SK-N-SH (cell line): ENCODE results near the gene DENND1C. TPM values are rescaled to one million over a fixed set of nuclear protein-coding genes. Genes with fewer than 3 reads are reported as not detected.

Source experiments
- CTCF ChIA-PET: fragments of 300-600, 350-600 bp; formaldehyde crosslinking; extraction: SDS; loops from one replicate; lab custom pipeline; 2021; lab: Yijun Ruan, JAX
- POLR2A ChIA-PET: fragments of 350-600 bp; sonication (Branson Sonifier 250); formaldehyde crosslinking; extraction: SDS; loops from one replicate; lab custom pipeline; 2020; ENCODE audit warnings: antibody characterized with exemption, inconsistent platforms; lab: Yijun Ruan, JAX
- DNase-seq: peaks from one replicate; pipeline ENCODE4 v3.0.0; 2012
- H2AFZ ChIP-seq: fragments of 200-600 bp; sonication (generic); 2 replicates; pipeline ENCODE4 v1.8.1; 2016; ENCODE audit warnings: antibody characterized with exemption, mild to moderate bottlenecking, low read depth
- H3F3A ChIP-seq: fragments of 200-600 bp; sonication (generic); replicated peaks from 2 replicates; pipeline ENCODE3; 2016; ENCODE audit warnings: antibody characterized with exemption, mild to moderate bottlenecking; ENCODE audit not compliant: insufficient read depth
- H3K27ac ChIP-seq, 2 experiments: fragments of 200-500 bp in 1 of 2; fragments of 200-600 bp in 1 of 2; sonication (Bioruptor generic) in 1 of 2; sonication (generic), shearing (Covaris generic) in 1 of 2; 2 replicates each; pipeline versions ENCODE4 v1.5.1 to v1.6.1; 2014 to 2016; ENCODE audit warnings: low read depth in 2 of 2, inconsistent platforms in 1 of 2, low read length in 1 of 2, mild to moderate bottlenecking in 1 of 2, mixed read lengths in 1 of 2
- H3K27me3 ChIP-seq: fragments of 200-600 bp; sonication (generic), shearing (Covaris generic); 2 replicates; pipeline ENCODE4 v1.6.1; 2016; ENCODE audit warnings: mixed run types; ENCODE audit not compliant: insufficient read depth
- H3K36me3 ChIP-seq, 2 experiments: fragments of 200-500 bp in 1 of 2; fragments of 200-600 bp in 1 of 2; sonication (Bioruptor generic) in 1 of 2; sonication (generic) in 1 of 2; replicated peaks in 1 of 2; 2 replicates each; pipeline versions ENCODE3 to v1.5.1; 2014 to 2016; ENCODE audit warnings: low read length in 1 of 2, mild to moderate bottlenecking in 1 of 2; ENCODE audit not compliant: insufficient read depth in 2 of 2, control insufficient read depth in 1 of 2
- H3K4me1 ChIP-seq, 2 experiments: fragments of 200-500 bp in 1 of 2; fragments of 200-600 bp in 1 of 2; sonication (Bioruptor generic) in 1 of 2; sonication (generic), shearing (Covaris generic) in 1 of 2; 2 replicates each; pipeline versions ENCODE4 v1.5.1 to v1.6.1; 2014 to 2016; ENCODE audit warnings: low read depth in 1 of 2, low read length in 1 of 2, mixed run types in 1 of 2; ENCODE audit not compliant: insufficient read depth in 2 of 2, control insufficient read depth in 1 of 2
- H3K4me2 ChIP-seq: fragments of 200-600 bp; sonication (generic), shearing (Covaris generic); 2 replicates; pipeline ENCODE4 v1.6.1; 2017; ENCODE audit warnings: mixed run types
- H3K4me3 ChIP-seq, 2 experiments: fragments of 200-500 bp in 1 of 2; fragments of 200-600 bp in 1 of 2; sonication (Bioruptor generic) in 1 of 2; sonication (generic), shearing (Covaris generic) in 1 of 2; 2 replicates each; pipeline versions ENCODE4 v1.5.1 to v1.8.1; 2014 to 2016; ENCODE audit warnings: low read depth in 2 of 2, inconsistent platforms in 1 of 2, low read length in 1 of 2, mild to moderate bottlenecking in 1 of 2, mixed read lengths in 1 of 2, moderate library complexity in 1 of 2
- H3K79me2 ChIP-seq: fragments of 200-600 bp; sonication (generic); 2 replicates; pipeline ENCODE4 v1.8.1; 2017; ENCODE audit warnings: mild to moderate bottlenecking; ENCODE audit not compliant: insufficient read depth
- H3K9ac ChIP-seq: fragments of 200-600 bp; sonication (generic); 2 replicates; pipeline ENCODE4 v1.6.1; 2017; ENCODE audit warnings: mixed run types
- H3K9me2 ChIP-seq: fragments of 200-600 bp; sonication (generic); 2 replicates; pipeline ENCODE4 v1.6.1; 2017; ENCODE audit warnings: mixed run types
- H3K9me3 ChIP-seq: fragments of 200-600 bp; sonication (generic); 2 replicates; pipeline ENCODE4 v1.6.1; 2017; ENCODE audit warnings: mixed run types, mild to moderate bottlenecking, moderate library complexity
- H4K20me1 ChIP-seq: fragments of 200-600 bp; sonication (generic); 2 replicates; pipeline ENCODE4 v1.6.1; 2017; ENCODE audit warnings: mild to moderate bottlenecking, mixed run types; ENCODE audit not compliant: insufficient read depth
- EZH2phosphoT487 ChIP-seq: fragments of 200-600 bp; sonication (generic); IDR thresholded peaks from 2 replicates; pipeline ENCODE4 v1.6.1; 2017; ENCODE audit warnings: low read depth, mixed run types, mild to moderate bottlenecking, antibody characterized with exemption, moderate library complexity, borderline replicate concordance
- FOSL2 ChIP-seq: IDR thresholded peaks from 2 replicates; pipeline ENCODE4 v1.4.0; 2012; ENCODE audit warnings: low read depth, mild to moderate bottlenecking, moderate library complexity, borderline replicate concordance
- MXI1 ChIP-seq: IDR thresholded peaks from 2 replicates; pipeline ENCODE4 v1.6.1; 2012; ENCODE audit warnings: mild to moderate bottlenecking, low read depth, low read length, improper control_type of control experiment
- NRF1 ChIP-seq: IDR thresholded peaks from 2 replicates; pipeline ENCODE4 v1.6.1; 2012; ENCODE audit warnings: low read depth, mild to moderate bottlenecking, low read length
- POLR2AphosphoS5 ChIP-seq: IDR thresholded peaks from 2 replicates; pipeline ENCODE4 v1.6.1; 2012; ENCODE audit warnings: low read depth, low read length
- RCOR1 ChIP-seq: fragments of 150-350 bp; IDR thresholded peaks from 2 replicates; pipeline ENCODE4 v1.6.1; 2017; ENCODE audit warnings: antibody characterized with exemption, low read length
- RXRA ChIP-seq: IDR thresholded peaks from 2 replicates; pipeline ENCODE4 v1.4.0; 2012; ENCODE audit warnings: low read depth, mild to moderate bottlenecking, borderline replicate concordance
- SIN3A ChIP-seq: IDR thresholded peaks from 2 replicates; pipeline ENCODE4 v1.6.1; 2012; ENCODE audit warnings: low read depth, mild to moderate bottlenecking, low read length, moderate library complexity, borderline replicate concordance
- TCF12 ChIP-seq: IDR thresholded peaks from 2 replicates; pipeline ENCODE4 v1.4.0; 2012
- WGBS: methylation state at CpG from one replicate; pipeline ENCODE4 v1.1.6; 2017; ENCODE audit warnings: low lambda C conversion rate; 5-methylcytosine and 5-hydroxymethylcytosine counted together
- polyA plus RNA-seq, 3 experiments: library from polyadenylated mRNA; depleted of rRNA; stranded (reverse); fragments of >200 nt; gene quantifications; 2 replicates each; pipeline ENCODE4 v1.2.3, GENCODE V29; 2012
- TF ChIP-seq, protein P1 (sequence below): fragments of 150-350 bp; IDR thresholded peaks from 2 replicates; pipeline ENCODE4 v1.6.1; 2016; ENCODE audit warnings: mild to moderate bottlenecking, low read depth, low read length
- TF ChIP-seq, protein P2 (sequence below): fragments of 150-350 bp; IDR thresholded peaks from 2 replicates; pipeline ENCODE4 v1.6.1; 2017; ENCODE audit warnings: antibody characterized with exemption, low read length, low read depth, borderline replicate concordance

Gene DENND1C
- polyA plus RNA-seq, 1 of the 3 experiments (the other 2 are of a cell fraction) = 0.05 TPM

DNA sequence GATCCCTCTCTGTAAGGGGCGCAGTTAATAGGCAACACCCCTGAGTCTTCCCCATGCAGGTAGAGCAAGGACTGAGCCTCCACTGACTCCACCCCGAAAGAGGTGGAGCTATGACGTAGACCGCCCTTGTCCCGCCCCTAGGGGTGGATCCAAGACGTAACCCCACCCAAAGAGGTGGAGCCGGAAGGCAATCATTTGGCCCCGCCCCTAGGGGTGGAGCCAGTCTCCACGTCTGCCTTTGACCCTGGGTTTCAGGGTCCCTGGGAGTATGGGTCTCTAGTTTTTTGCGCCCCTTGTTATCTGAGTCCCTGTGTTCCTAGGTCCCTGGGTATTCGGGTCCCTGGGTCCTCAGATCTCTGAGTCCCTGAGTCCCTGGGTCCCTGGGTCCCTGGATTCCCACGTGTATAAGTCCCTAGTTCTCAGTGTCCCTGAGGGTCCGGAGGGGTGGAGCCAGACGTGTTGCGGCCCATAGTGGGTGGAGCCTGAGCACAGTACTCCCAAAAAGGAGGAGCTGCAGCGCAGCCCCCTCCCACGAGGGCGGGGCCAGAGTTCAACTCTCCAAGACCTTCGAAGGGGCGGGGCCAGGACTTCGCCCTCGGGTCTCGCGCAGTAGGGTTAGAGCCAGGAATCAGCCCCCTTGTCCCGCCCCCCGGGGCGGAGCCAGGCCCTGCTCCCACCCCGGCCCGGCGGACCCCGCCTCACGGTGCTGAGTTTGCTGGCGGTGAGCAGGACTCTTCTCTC, 5.3 kb downstream of the DENND1C start:
- Histone ChIP-seq H3K9me3 (no peaks in the 10 kb centered on the region), H3K9ac (no peak overlapping the region), H3K79me2 (no peaks in the 10 kb centered on the region), H3F3A (no peaks in the 10 kb centered on the region), H3K4me3 (peak overlapping the region; percentile 37 to 39; a peak in 3 of 4 replicates), H3K9me2 (no peaks in the 10 kb centered on the region), H3K4me2 (peak overlapping the region; percentile 68), H3K27ac (peak overlapping the region in 1 of 2 experiments; percentile 7; a peak in 1 of 4 replicates), H3K4me1 (peaks cover 0 to 14% of the 10 kb centered on the region in 2 experiments; a peak in 1 of 4 replicates), H2AFZ (no peak overlapping the region), H3K36me3 (no peaks in the 10 kb centered on the region), H4K20me1 (no peaks in the 10 kb centered on the region), H3K27me3 (peaks cover 28% of the 10 kb centered on the region)
- 2% methylated on average over 21 of the region's 33 CpGs for WGBS
- ChIA-PET CTCF (interaction anchor here (0.6 to 0.9 kb wide), 2 partner anchors 17 to 83 kb away, joined by 3 read pairs; partner anchors contain the start of gene SLC25A23), POLR2A (no interaction called here)
- no peak for TF ChIP-seq RXRA
- TF ChIP-seq FOSL2 = no peak
- TF ChIP-seq SIN3A = no peak
- TF ChIP-seq, protein P1, sequence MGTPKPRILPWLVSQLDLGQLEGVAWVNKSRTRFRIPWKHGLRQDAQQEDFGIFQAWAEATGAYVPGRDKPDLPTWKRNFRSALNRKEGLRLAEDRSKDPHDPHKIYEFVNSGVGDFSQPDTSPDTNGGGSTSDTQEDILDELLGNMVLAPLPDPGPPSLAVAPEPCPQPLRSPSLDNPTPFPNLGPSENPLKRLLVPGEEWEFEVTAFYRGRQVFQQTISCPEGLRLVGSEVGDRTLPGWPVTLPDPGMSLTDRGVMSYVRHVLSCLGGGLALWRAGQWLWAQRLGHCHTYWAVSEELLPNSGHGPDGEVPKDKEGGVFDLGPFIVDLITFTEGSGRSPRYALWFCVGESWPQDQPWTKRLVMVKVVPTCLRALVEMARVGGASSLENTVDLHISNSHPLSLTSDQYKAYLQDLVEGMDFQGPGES = no peak
- TF ChIP-seq NRF1 = peak; percentile 18; the same call in 1 of the 2 replicates
- TF ChIP-seq RCOR1 = no peak
- TF ChIP-seq EZH2phosphoT487 = no peak
- peak; percentile 66 for TF ChIP-seq MXI1
- peak; percentile 96 for DNase-seq

DNA sequence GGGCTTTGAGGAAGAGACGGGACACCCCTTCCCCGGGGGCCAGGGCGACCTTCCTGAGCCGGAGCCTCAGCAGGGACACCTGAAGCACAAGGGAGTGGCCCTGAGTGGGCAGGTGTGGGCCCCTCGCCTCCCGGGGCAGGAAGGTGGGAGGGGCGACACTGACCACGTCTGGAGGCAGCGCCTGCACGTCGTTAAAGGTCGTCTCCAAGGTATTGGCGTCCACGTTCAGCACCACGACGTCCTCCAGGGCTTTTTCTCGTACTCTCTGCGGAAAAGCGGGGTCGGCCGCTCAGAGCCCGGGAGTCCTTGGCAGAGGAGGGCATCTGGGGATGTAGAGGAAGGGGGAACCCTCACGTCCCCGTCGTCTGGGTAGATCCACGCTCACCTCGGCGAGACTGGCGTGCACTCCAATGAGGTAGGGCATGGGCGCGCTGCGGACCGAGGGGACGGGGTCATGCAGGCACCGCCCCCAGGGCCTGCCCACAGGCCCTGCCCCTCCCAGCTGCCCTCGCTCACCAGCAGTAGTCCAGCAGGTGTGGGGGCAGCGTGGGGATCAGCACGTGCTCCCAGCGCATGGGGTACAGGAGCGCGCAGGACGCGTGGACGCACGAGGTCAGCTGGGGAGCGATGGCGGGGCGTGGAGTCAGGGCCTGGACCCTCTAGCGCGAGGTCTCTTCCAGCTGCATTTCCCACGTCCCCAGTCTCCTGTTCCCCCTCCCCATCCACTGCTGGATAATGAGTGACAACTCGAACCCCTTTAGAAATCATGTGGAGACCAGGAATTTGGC, 6.1 kb downstream of the DENND1C start:
- Histone ChIP-seq H3K36me3 (no peaks in the 10 kb centered on the region), H3K9me2 (no peaks in the 10 kb centered on the region), H3K4me1 (peaks cover 0 to 14% of the 10 kb centered on the region in 2 experiments; a peak in 1 of 4 replicates), H3K9ac (no peak overlapping the region), H4K20me1 (no peaks in the 10 kb centered on the region), H2AFZ (no peak overlapping the region), H3K4me2 (peak overlapping the region; percentile 68; the same call in 1 of the 2 replicates), H3K27ac (no peak overlapping the region), H3K27me3 (peaks cover 28% of the 10 kb centered on the region), H3K9me3 (no peaks in the 10 kb centered on the region), H3F3A (no peaks in the 10 kb centered on the region), H3K79me2 (no peaks in the 10 kb centered on the region), H3K4me3 (peak overlapping the region in 1 of 2 experiments; percentile 39; a peak in 1 of 4 replicates)
- ChIA-PET CTCF (no interaction called here), POLR2A (no interaction called here)
- WGBS = 12% methylated on average over 8 of the region's 52 CpGs
- TF ChIP-seq MXI1 = no peak
- TF ChIP-seq RXRA = no peak
- TF ChIP-seq POLR2AphosphoS5 = no peak
- TF ChIP-seq, protein P2, sequence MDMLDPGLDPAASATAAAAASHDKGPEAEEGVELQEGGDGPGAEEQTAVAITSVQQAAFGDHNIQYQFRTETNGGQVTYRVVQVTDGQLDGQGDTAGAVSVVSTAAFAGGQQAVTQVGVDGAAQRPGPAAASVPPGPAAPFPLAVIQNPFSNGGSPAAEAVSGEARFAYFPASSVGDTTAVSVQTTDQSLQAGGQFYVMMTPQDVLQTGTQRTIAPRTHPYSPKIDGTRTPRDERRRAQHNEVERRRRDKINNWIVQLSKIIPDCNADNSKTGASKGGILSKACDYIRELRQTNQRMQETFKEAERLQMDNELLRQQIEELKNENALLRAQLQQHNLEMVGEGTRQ = no peak
- TF ChIP-seq RCOR1 = no peak
- TF ChIP-seq TCF12 = no peak
- DNase-seq = peak; percentile 62
